WTC11 (cell line): ENCODE measurements around the gene RFNG. TPM values are rescaled to one million over a fixed set of nuclear protein-coding genes. Genes with fewer than 3 reads are reported as not detected.

Experiments used
- ATAC-seq: fragments of 200-7000 bp; cut with Tn5 transposase; 2 replicates; pipeline ENCODE4 v1.10.0; 2021; ENCODE audit warnings: mild to moderate bottlenecking, moderate library complexity
- CTCF ChIA-PET: fragments of 300-600 bp; sonication (Branson Sonifier 250); formaldehyde crosslinking; loops from one replicate; lab custom pipeline; 2021; ENCODE audit warnings: antibody characterized with exemption; lab: Charles Lee
- POLR2A ChIA-PET: fragments of 350-600 bp; sonication (Branson Sonifier 250); formaldehyde crosslinking; loops from one replicate; lab custom pipeline; 2021; ENCODE audit warnings: antibody characterized with exemption; lab: Charles Lee
- DNase-seq: peaks from one replicate; pipeline ENCODE4 v3.0.0; 2021; ENCODE audit warnings: low spot score
- H3K27ac Mint-ChIP-seq: 2 replicates; pipeline ENCODE4 v1.8.0; 2021; ENCODE audit warnings: mixed read lengths
- H3K27me3 Mint-ChIP-seq: 2 replicates; pipeline ENCODE4 v1.8.0; 2021; ENCODE audit warnings: low read depth, mild to moderate bottlenecking, moderate library complexity, mixed read lengths
- H3K36me3 Mint-ChIP-seq: 2 replicates; pipeline ENCODE4 v1.8.0; 2021; ENCODE audit warnings: mixed read lengths
- H3K4me1 Mint-ChIP-seq: 2 replicates; pipeline ENCODE4 v1.8.0; 2022; ENCODE audit warnings: mixed read lengths
- H3K4me3 Mint-ChIP-seq: 2 replicates; pipeline ENCODE4 v1.8.0; 2021; ENCODE audit warnings: mild to moderate bottlenecking, moderate library complexity, mixed read lengths
- H3K9me3 Mint-ChIP-seq: 2 replicates; pipeline ENCODE4 v1.8.0; 2021; ENCODE audit warnings: mixed read lengths
- ESRRA ChIP-seq: sonication (generic); formaldehyde crosslinking; IDR thresholded peaks from 2 replicates; pipeline ENCODE4 v1.8.1; 2022; ENCODE audit warnings: mild to moderate bottlenecking, missing genetic modification reagents, borderline replicate concordance
- JUN ChIP-seq: sonication (generic); formaldehyde crosslinking; IDR thresholded peaks from 2 replicates; pipeline ENCODE4 v1.8.0; 2023; ENCODE audit warnings: mild to moderate bottlenecking, missing genetic modification reagents
- NR3C1 ChIP-seq: sonication (generic); formaldehyde crosslinking; conservative IDR thresholded peaks from 2 replicates; pipeline ENCODE4 v1.8.1; 2023; ENCODE audit warnings: low read depth, mild to moderate bottlenecking, missing genetic modification reagents
- OVOL2 ChIP-seq: fragments of 250-450 bp; sonication (Bioruptor Pico); IDR thresholded peaks from 2 replicates; pipeline ENCODE4 v1.9.0; 2021; ENCODE audit warnings: mild to moderate bottlenecking, borderline replicate concordance
- RORB ChIP-seq: fragments of 250-450 bp; sonication (Bioruptor Pico); IDR thresholded peaks from 2 replicates; pipeline ENCODE4 v1.9.0; 2021; ENCODE audit warnings: mild to moderate bottlenecking
- ZNF121 ChIP-seq: sonication (generic); formaldehyde crosslinking; IDR thresholded peaks from 2 replicates; pipeline ENCODE4 v1.8.0; 2023; ENCODE audit warnings: missing genetic modification reagents
- ZNF396 ChIP-seq: fragments of 250-450 bp; sonication (Bioruptor Pico); IDR thresholded peaks from 2 replicates; pipeline ENCODE4 v1.8.0; 2021; ENCODE audit warnings: mild to moderate bottlenecking, moderate library complexity, borderline replicate concordance
- total RNA-seq: library from RNA; stranded (reverse); gene quantifications from 3 replicates; pipeline ENCODE4 v1.2.3, GENCODE V29; 2021
- TF ChIP-seq, protein P1 (sequence below): fragments of 250-450 bp; sonication (Bioruptor Pico); IDR thresholded peaks from 2 replicates; pipeline ENCODE4 v1.9.0; 2021; ENCODE audit warnings: mild to moderate bottlenecking
- TF ChIP-seq, protein P2 (sequence below): fragments of 250-450 bp; sonication (Bioruptor Pico); IDR thresholded peaks from 2 replicates; pipeline ENCODE4 v1.9.0; 2021; ENCODE audit warnings: mild to moderate bottlenecking, borderline replicate concordance
- TF ChIP-seq, protein P3 (sequence below): sonication (generic); formaldehyde crosslinking; IDR thresholded peaks from 2 replicates; pipeline ENCODE4 v1.8.0; 2022; ENCODE audit warnings: missing genetic modification reagents
- TF ChIP-seq, protein P4 (sequence below): fragments of 250-450 bp; sonication (Bioruptor Pico); IDR thresholded peaks from 2 replicates; pipeline ENCODE4 v1.8.0; 2021; ENCODE audit warnings: mild to moderate bottlenecking

The RFNG gene
- total RNA-seq, 1 experiment from 2014 or later = 41.6 TPM

DNA sequence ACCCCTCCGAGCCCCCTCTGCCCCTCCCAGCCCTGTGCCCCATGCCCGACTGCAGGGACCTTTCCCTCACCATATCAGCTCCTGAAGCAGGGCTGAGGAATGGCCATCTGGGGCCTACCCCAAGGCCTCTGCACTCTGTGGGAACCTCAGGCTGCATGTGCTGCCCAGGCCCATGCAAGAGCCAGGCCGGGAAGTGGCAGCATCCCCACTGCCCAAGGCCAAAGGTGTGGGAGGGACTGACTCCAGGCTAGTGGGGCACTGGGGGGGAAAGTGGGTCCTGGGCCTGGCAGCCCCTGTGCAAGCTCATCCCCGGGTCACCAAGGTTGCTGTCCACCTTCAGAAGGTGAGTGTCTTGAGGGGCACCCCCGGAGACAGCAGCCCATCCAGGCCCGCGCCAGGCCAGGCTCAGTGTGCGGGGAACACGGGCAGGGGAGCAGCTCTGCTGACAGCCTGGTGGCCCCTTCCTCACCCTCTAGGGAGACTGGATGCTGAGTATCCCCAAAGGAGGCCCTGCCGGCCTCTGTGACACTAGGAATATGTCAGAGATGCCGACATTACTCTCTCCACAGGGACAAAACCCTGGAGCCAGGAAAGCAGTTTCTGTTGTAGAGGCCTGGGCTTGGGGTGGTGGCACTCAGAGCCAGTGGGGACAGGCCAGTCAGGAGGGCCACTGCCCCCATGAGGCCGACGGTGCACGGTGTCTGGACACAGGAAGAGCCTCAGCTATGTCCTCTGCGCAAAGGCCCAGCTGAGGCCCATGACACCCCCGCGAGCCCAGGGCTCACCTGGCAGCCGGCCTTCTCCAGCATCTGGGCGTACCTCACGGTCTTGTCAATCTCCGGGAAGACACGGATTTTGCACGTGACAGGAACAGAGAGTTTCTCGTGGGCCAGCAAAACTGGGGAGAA, 10.7 kb upstream of the RFNG start:
- ATAC-seq = no peak

DNA sequence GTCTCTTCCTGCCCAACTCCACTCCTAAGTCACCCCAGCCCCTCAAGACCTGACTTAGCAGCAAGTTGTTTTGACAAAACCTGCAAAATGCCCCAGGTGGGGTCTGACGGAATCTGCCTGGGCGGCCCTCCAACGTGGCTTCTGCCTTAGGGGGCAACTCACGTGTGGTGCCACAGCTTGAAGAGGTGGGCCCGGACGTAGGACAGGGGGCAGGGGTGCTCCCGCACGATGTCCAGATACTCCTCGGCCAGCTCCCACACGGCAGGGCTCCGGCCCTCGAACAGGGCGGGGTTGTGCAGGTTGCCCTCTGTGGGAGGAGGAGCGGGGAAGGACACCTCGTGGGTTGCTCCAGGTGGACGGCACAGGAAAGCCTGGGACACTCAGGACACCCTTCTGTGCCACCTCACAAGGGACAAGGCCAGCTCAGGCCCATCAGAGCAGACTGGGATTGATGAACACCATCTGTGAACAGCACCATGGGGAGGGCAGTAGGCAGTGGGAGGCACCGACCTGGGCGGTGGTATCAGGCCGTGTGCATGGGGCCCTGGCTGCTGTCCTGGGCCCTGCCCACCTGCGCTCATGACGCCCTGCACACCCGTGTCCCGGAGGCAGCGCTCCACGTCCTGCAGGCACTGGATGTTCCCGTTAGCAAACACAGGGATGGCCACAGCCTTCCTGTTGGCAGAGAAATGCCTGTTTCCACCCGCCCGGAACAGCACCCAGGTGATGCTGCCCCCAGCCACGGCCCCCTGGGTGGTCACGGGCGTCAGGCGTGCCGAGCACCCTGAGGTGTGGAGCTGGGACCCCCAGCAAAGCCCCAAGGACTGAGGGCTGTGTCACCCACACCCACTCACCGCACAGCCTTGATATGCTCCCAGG, 9.7 kb upstream of the RFNG start:
- TF ChIP-seq RORB (no peak), NR3C1 (CRISPR knock-in tag) (no peak), ZNF121 (no peak)
- TF ChIP-seq, protein P1, sequence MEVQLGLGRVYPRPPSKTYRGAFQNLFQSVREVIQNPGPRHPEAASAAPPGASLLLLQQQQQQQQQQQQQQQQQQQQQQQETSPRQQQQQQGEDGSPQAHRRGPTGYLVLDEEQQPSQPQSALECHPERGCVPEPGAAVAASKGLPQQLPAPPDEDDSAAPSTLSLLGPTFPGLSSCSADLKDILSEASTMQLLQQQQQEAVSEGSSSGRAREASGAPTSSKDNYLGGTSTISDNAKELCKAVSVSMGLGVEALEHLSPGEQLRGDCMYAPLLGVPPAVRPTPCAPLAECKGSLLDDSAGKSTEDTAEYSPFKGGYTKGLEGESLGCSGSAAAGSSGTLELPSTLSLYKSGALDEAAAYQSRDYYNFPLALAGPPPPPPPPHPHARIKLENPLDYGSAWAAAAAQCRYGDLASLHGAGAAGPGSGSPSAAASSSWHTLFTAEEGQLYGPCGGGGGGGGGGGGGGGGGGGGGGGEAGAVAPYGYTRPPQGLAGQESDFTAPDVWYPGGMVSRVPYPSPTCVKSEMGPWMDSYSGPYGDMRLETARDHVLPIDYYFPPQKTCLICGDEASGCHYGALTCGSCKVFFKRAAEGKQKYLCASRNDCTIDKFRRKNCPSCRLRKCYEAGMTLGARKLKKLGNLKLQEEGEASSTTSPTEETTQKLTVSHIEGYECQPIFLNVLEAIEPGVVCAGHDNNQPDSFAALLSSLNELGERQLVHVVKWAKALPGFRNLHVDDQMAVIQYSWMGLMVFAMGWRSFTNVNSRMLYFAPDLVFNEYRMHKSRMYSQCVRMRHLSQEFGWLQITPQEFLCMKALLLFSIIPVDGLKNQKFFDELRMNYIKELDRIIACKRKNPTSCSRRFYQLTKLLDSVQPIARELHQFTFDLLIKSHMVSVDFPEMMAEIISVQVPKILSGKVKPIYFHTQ (CRISPR knock-in tag) = no peak
- TF ChIP-seq, protein P2, sequence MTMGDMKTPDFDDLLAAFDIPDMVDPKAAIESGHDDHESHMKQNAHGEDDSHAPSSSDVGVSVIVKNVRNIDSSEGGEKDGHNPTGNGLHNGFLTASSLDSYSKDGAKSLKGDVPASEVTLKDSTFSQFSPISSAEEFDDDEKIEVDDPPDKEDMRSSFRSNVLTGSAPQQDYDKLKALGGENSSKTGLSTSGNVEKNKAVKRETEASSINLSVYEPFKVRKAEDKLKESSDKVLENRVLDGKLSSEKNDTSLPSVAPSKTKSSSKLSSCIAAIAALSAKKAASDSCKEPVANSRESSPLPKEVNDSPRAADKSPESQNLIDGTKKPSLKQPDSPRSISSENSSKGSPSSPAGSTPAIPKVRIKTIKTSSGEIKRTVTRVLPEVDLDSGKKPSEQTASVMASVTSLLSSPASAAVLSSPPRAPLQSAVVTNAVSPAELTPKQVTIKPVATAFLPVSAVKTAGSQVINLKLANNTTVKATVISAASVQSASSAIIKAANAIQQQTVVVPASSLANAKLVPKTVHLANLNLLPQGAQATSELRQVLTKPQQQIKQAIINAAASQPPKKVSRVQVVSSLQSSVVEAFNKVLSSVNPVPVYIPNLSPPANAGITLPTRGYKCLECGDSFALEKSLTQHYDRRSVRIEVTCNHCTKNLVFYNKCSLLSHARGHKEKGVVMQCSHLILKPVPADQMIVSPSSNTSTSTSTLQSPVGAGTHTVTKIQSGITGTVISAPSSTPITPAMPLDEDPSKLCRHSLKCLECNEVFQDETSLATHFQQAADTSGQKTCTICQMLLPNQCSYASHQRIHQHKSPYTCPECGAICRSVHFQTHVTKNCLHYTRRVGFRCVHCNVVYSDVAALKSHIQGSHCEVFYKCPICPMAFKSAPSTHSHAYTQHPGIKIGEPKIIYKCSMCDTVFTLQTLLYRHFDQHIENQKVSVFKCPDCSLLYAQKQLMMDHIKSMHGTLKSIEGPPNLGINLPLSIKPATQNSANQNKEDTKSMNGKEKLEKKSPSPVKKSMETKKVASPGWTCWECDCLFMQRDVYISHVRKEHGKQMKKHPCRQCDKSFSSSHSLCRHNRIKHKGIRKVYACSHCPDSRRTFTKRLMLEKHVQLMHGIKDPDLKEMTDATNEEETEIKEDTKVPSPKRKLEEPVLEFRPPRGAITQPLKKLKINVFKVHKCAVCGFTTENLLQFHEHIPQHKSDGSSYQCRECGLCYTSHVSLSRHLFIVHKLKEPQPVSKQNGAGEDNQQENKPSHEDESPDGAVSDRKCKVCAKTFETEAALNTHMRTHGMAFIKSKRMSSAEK (CRISPR knock-in tag) = no peak
- Mint-ChIP-seq H3K4me1 (0 out of 2 replicates have a peak, but pooled peaks cover 2% of the 10 kb centered on the region), H3K27me3 (no peaks in the 10 kb centered on the region), H3K36me3 (peaks cover 3% of the 10 kb centered on the region; the same call in 1 of the 2 replicates), H3K4me3 (no peak overlapping the region), H3K9me3 (no peaks in the 10 kb centered on the region), H3K27ac (no peak overlapping the region)
- ATAC-seq (no peak), DNase-seq (no peak)
- ChIA-PET POLR2A (interaction anchor here (0.9 kb wide), 1 partner anchor 31 kb away, joined by 3 read pairs; no protein-coding TSS in a partner anchor), CTCF (interaction anchor here (0.6 to 1.0 kb wide), 2 partner anchors 31 to 41 kb away, joined by 4 to 6 read pairs; no protein-coding TSS in a partner anchor)

More for the DNA sequence above, 10.7 kb upstream of the RFNG start:
- no peaks in the 10 kb centered on the region for H3K9me3 Mint-ChIP-seq
- DNase-seq = no peak
- CTCF ChIA-PET = interaction anchor here (0.6 to 2.6 kb wide), 2 partner anchors 32 to 42 kb away, joined by 4 to 19 read pairs; no protein-coding TSS in a partner anchor
- no peak overlapping the region for H3K4me3 Mint-ChIP-seq
- TF ChIP-seq ZNF396 (CRISPR knock-in tag) = no peak
- TF ChIP-seq, protein P3, sequence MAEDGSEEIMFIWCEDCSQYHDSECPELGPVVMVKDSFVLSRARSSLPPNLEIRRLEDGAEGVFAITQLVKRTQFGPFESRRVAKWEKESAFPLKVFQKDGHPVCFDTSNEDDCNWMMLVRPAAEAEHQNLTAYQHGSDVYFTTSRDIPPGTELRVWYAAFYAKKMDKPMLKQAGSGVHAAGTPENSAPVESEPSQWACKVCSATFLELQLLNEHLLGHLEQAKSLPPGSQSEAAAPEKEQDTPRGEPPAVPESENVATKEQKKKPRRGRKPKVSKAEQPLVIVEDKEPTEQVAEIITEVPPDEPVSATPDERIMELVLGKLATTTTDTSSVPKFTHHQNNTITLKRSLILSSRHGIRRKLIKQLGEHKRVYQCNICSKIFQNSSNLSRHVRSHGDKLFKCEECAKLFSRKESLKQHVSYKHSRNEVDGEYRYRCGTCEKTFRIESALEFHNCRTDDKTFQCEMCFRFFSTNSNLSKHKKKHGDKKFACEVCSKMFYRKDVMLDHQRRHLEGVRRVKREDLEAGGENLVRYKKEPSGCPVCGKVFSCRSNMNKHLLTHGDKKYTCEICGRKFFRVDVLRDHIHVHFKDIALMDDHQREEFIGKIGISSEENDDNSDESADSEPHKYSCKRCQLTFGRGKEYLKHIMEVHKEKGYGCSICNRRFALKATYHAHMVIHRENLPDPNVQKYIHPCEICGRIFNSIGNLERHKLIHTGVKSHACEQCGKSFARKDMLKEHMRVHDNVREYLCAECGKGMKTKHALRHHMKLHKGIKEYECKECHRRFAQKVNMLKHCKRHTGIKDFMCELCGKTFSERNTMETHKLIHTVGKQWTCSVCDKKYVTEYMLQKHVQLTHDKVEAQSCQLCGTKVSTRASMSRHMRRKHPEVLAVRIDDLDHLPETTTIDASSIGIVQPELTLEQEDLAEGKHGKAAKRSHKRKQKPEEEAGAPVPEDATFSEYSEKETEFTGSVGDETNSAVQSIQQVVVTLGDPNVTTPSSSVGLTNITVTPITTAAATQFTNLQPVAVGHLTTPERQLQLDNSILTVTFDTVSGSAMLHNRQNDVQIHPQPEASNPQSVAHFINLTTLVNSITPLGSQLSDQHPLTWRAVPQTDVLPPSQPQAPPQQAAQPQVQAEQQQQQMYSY = no peak
- TF ChIP-seq, protein P4, sequence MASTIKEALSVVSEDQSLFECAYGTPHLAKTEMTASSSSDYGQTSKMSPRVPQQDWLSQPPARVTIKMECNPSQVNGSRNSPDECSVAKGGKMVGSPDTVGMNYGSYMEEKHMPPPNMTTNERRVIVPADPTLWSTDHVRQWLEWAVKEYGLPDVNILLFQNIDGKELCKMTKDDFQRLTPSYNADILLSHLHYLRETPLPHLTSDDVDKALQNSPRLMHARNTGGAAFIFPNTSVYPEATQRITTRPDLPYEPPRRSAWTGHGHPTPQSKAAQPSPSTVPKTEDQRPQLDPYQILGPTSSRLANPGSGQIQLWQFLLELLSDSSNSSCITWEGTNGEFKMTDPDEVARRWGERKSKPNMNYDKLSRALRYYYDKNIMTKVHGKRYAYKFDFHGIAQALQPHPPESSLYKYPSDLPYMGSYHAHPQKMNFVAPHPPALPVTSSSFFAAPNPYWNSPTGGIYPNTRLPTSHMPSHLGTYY (CRISPR knock-in tag) = no peak
- TF ChIP-seq OVOL2 (CRISPR knock-in tag) = no peak
- no peak for TF ChIP-seq ESRRA
- no peak for TF ChIP-seq JUN (CRISPR knock-in tag)
- TF ChIP-seq NR3C1 (CRISPR knock-in tag) = no peak
- TF ChIP-seq, all 79 proteins: peak for 0
- Mint-ChIP-seq H3K4me1 (0 out of 2 replicates have a peak, but pooled peaks cover 2% of the 10 kb centered on the region), H3K27me3 (no peaks in the 10 kb centered on the region), H3K36me3 (peaks cover 3% of the 10 kb centered on the region; the same call in 1 of the 2 replicates), H3K27ac (no peak overlapping the region)
- POLR2A ChIA-PET = no interaction called here
